Panc1 (cell line): ENCODE measurements around the gene NAALAD2.
"Not testable (repeated sequence)": the region's sequence is repeated elsewhere in the genome, so short reads cannot be mapped to it uniquely, and the experiment has no call there.

Source experiments
- TCF7L2 ChIP-seq: IDR thresholded peaks from 2 replicates; pipeline ENCODE4 v1.6.1; 2011; ENCODE audit warnings: mild to moderate bottlenecking, low read depth, low read length, inconsistent platforms
- TF ChIP-seq, protein P1 (sequence below): fragments of 450-650 bp; IDR thresholded peaks from 2 replicates; pipeline ENCODE4 v1.5.1; 2017; ENCODE audit warnings: mild to moderate bottlenecking

DNA sequence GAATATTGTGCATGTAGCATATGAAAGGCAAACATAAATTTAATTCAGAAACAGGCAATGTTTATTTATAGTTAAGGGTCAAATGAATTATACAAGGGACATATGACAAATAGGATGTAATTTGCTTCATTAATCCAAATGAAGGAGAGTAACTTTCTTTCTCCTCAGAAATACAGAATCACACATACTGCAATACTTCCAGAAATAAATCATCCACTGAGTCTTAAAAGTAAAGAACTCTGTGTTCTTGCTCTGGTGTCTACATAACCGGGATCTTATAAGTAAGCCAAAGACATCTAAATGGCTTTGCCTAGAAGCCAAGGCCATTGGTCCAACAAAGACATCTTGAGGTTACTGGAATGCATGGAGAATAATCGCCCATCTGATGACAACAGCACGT is 48.8 kb upstream of the NAALAD2 start, which contains the start of gene UBTFL1:
- TF ChIP-seq TCF7L2, result not testable (repeated sequence)
- TF ChIP-seq, protein P1, sequence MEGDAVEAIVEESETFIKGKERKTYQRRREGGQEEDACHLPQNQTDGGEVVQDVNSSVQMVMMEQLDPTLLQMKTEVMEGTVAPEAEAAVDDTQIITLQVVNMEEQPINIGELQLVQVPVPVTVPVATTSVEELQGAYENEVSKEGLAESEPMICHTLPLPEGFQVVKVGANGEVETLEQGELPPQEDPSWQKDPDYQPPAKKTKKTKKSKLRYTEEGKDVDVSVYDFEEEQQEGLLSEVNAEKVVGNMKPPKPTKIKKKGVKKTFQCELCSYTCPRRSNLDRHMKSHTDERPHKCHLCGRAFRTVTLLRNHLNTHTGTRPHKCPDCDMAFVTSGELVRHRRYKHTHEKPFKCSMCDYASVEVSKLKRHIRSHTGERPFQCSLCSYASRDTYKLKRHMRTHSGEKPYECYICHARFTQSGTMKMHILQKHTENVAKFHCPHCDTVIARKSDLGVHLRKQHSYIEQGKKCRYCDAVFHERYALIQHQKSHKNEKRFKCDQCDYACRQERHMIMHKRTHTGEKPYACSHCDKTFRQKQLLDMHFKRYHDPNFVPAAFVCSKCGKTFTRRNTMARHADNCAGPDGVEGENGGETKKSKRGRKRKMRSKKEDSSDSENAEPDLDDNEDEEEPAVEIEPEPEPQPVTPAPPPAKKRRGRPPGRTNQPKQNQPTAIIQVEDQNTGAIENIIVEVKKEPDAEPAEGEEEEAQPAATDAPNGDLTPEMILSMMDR, result not testable (repeated sequence)
